ENCODE data around the gene ADD1. TPM values are rescaled to one million over a fixed set of nuclear protein-coding genes. Genes with fewer than 3 reads are reported as not detected.

ADD1 gene
- polyA plus RNA-seq, 3 donors = 76.1 to 122 (median 103) TPM

- peaks cover 95% of the 10 kb centered on the region for H4K20me1 ChIP-seq (ENCODE audit: insufficient read depth, low read length)
- Mint-ChIP-seq H3K4me1 (peaks cover 71% of the 10 kb centered on the region), H3K27ac (peak overlapping the region; percentile 76 to 94 (median 89)), H3K27me3 (ENCODE audit: low read depth in 3 of 3) (peaks cover 0 to 2% (median 0%) of the 10 kb centered on the region in 3 donors), H3K4me3 (peak overlapping the region in 1 of 2 donors; percentile 62), H3K9me3 (no peaks in the 10 kb centered on the region), H3K36me3 (peaks cover 27 to 57% of the 10 kb centered on the region in 2 donors)
- peak overlapping the region; percentile 69 to 73 for H3K27ac ChIP-seq (ENCODE audit: low read depth in 1 of 2, low read length in 2 of 2)
- DNase-seq = peak; percentile 67 to 72 (median 70)
- peaks cover 64 to 72% of the 10 kb centered on the region in 2 donors for H3K4me1 ChIP-seq (ENCODE audit: control insufficient read depth in 1 of 2, insufficient read depth in 2 of 2, low read length in 2 of 2)
- H3K9ac ChIP-seq (ENCODE audit: insufficient read depth, low read length, poor library complexity, severe bottlenecking) = peak overlapping the region; percentile 17
- peaks cover 6% of the 10 kb centered on the region for H3K79me2 ChIP-seq (ENCODE audit: insufficient read depth, low read length)
- no peaks in the 10 kb centered on the region for H3K9me3 ChIP-seq (replicated peaks in 1 of 2; ENCODE audit: control insufficient read depth in 1 of 2, insufficient read depth in 1 of 2, low read length in 2 of 2)
- TF ChIP-seq, protein P1, sequence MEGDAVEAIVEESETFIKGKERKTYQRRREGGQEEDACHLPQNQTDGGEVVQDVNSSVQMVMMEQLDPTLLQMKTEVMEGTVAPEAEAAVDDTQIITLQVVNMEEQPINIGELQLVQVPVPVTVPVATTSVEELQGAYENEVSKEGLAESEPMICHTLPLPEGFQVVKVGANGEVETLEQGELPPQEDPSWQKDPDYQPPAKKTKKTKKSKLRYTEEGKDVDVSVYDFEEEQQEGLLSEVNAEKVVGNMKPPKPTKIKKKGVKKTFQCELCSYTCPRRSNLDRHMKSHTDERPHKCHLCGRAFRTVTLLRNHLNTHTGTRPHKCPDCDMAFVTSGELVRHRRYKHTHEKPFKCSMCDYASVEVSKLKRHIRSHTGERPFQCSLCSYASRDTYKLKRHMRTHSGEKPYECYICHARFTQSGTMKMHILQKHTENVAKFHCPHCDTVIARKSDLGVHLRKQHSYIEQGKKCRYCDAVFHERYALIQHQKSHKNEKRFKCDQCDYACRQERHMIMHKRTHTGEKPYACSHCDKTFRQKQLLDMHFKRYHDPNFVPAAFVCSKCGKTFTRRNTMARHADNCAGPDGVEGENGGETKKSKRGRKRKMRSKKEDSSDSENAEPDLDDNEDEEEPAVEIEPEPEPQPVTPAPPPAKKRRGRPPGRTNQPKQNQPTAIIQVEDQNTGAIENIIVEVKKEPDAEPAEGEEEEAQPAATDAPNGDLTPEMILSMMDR (IDR thresholded peaks at IDR 0.05) = no peak
- peaks cover 35 to 39% of the 10 kb centered on the region in 2 donors for H3K36me3 ChIP-seq (replicated peaks in 1 of 2; ENCODE audit: control insufficient read depth in 1 of 2, insufficient read depth in 2 of 2, low read length in 2 of 2)
- peak overlapping the region in 1 of 3 experiments; percentile 48 for H3K4me3 ChIP-seq (replicated peaks in 1 of 3; ENCODE audit: low read depth in 2 of 3, low read length in 3 of 3)
- no peak overlapping the region for H2AFZ ChIP-seq (ENCODE audit: insufficient read depth, low read depth, low read length, poor library complexity, severe bottlenecking)
- peak overlapping the region; percentile 53 for H3K4me2 ChIP-seq (replicated peaks; ENCODE audit: extremely low read depth, low read length, poor library complexity, severe bottlenecking)
- no peaks in the 10 kb centered on the region for H3K27me3 ChIP-seq (ENCODE audit: control insufficient read depth in 2 of 2, insufficient read depth in 2 of 2, low read length in 2 of 2)
- WGBS (ENCODE audit: insufficient coverage) = 4% methylated on average over 4 of the region's 8 CpGs
- intact Hi-C loops (cut with micrococcal nuclease) = loop anchor here (5.0 kb wide), 2 partner anchors 76 to 81 kb away; partner anchors contain the start of gene TNIP2 (in 1 of the 2)
Measured at GRCh38 chr4:2837904-2838496, 5.6 kb upstream of the ADD1 start.

DNA sequence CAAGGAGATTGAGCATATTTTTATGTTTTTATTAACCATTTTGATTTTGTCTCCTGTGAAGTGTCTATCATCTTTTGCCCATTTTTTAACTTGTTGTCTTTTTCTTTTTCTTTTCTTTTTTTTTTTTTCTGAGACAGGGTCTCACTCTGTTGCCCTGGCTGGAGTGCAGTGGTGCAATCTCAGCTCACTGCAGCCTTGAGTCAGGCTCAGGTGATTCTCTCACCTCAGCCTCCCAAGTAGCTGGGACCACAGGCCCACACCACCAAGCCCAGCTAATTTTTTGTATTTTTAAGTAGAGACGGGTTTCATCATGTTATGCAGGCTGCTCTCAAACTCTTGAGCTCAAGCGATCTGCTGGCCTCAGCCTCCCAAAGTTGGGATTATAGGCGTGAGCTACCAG is 4.6 kb upstream of the ADD1 start:
- peaks cover 85% of the 10 kb centered on the region for H4K20me1 ChIP-seq (ENCODE audit: insufficient read depth, low read length)
- Mint-ChIP-seq H3K4me1 (peaks cover 68% of the 10 kb centered on the region), H3K36me3 (peaks cover 20 to 47% of the 10 kb centered on the region in 2 donors), H3K4me3 (no peak overlapping the region), H3K9me3 (no peaks in the 10 kb centered on the region), H3K27me3 (ENCODE audit: low read depth in 3 of 3) (peaks cover 0 to 2% (median 0%) of the 10 kb centered on the region in 3 donors), H3K27ac (peak overlapping the region in 3 of 7 donors; percentile 20 to 76 (median 37))
- intact Hi-C loops (cut with micrococcal nuclease) = loop anchor here (5.0 kb wide), 2 partner anchors 77 to 82 kb away; partner anchors contain the start of gene TNIP2 (in 1 of the 2)
- no peak overlapping the region for H3K9ac ChIP-seq (ENCODE audit: insufficient read depth, low read length, poor library complexity, severe bottlenecking)
- peaks cover 25 to 29% of the 10 kb centered on the region in 2 donors for H3K36me3 ChIP-seq (replicated peaks in 1 of 2; ENCODE audit: control insufficient read depth in 1 of 2, insufficient read depth in 2 of 2, low read length in 2 of 2)
- H3K4me2 ChIP-seq (replicated peaks; ENCODE audit: extremely low read depth, low read length, poor library complexity, severe bottlenecking) = no peak overlapping the region
- no peak for DNase-seq
- no peak overlapping the region for H3K27ac ChIP-seq (ENCODE audit: low read depth in 1 of 2, low read length in 2 of 2)
- H3K9me3 ChIP-seq (replicated peaks in 1 of 2; ENCODE audit: control insufficient read depth in 1 of 2, insufficient read depth in 1 of 2, low read length in 2 of 2) = no peaks in the 10 kb centered on the region
- no peak overlapping the region for H3K4me3 ChIP-seq (replicated peaks in 1 of 3; ENCODE audit: low read depth in 2 of 3, low read length in 3 of 3)
- peaks cover 11% of the 10 kb centered on the region for H3K79me2 ChIP-seq (ENCODE audit: insufficient read depth, low read length)
- TF ChIP-seq, protein P1 (IDR thresholded peaks at IDR 0.05) = no peak
- H3K4me1 ChIP-seq (ENCODE audit: control insufficient read depth in 1 of 2, insufficient read depth in 2 of 2, low read length in 2 of 2) = peaks cover 59 to 64% of the 10 kb centered on the region in 2 donors
- no peaks in the 10 kb centered on the region for H3K27me3 ChIP-seq (ENCODE audit: control insufficient read depth in 2 of 2, insufficient read depth in 2 of 2, low read length in 2 of 2)
- no CpG with 5 or more reads among the region's 3 CpGs for WGBS (ENCODE audit: insufficient coverage)
- no peak overlapping the region for H2AFZ ChIP-seq (ENCODE audit: insufficient read depth, low read depth, low read length, poor library complexity, severe bottlenecking)
